Measurements from ENCODE around the gene PDE8A.
"Not testable (repeated sequence)": the region's sequence is repeated elsewhere in the genome, so short reads cannot be mapped to it uniquely, and the experiment has no call there.

The PDE8A gene

DNA sequence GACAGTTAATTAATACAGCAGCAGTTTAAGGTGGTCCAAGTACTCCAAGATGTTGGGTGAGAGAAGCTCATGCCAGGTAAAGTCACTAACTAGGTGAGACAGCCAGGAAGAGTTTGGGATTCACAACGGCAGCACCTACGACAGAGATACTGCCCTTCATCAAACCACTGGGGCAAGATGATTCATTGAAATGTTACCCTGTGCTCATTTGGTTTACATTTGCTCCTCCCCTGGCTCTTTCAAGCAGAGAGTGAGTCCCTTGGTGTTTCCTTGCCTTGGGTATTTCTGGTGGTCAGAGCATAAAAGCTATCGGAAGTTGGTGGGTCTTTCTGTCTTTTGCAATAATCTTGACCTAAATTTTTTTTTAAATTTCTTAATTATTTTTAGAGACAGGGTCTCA is 19.9 kb upstream of the PDE8A start:
- no peak for DNase-seq

GRCh38 chr15:84962955-84963354 is 18.7 kb upstream of the PDE8A start:
- no peak for DNase-seq

DNA sequence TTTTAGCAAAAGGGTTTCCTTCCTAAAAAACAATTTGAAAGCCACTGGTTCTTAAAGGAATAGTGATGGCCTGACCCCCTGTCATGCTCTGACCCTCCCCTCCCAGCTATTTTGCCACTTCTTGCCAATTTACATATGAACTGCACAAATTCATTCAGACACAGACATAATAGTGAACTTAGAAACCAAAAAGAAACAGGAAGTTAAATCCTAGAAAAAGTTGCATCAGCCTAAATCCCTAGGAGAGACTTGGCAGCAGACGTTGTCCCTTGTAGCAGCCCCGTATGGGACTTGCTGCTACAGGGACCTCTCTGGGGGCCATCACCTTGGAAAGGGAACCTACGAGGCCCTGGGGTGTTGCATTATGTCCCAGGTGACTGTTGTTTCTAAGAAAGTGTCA is 14.3 kb upstream of the PDE8A start:
- DNase-seq: no peak

DNA sequence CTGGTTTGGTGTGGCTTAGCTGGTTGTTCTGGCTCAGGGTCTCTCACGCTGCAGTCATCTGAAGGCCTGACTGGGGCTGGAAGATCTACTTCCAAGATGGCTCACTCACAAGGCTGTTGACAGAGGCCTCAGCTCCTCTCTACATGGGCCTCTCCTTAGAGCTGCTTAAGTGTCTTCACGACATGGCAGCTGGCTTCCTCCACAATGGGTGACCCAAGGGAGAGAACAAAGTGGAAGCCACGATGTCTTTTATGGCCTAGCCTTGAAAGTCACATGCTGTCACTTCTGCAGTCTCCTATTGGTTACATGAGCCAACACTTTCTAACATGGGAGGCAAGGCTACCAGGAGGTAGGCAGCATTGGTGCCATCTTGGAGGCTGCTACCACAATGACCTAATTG is 13.4 kb upstream of the PDE8A start:
- no peak for DNase-seq

- DNase-seq: no peak
Observed at GRCh38 chr15:84969257-84969656, 12.4 kb upstream of the PDE8A start.

GRCh38 chr15:84970843-84971242 is 10.8 kb upstream of the PDE8A start:
- DNase-seq: no peak

GRCh38 chr15:84973492-84974460 is 7.9 kb upstream of the PDE8A start:
- DNase-seq: no peak

DNA sequence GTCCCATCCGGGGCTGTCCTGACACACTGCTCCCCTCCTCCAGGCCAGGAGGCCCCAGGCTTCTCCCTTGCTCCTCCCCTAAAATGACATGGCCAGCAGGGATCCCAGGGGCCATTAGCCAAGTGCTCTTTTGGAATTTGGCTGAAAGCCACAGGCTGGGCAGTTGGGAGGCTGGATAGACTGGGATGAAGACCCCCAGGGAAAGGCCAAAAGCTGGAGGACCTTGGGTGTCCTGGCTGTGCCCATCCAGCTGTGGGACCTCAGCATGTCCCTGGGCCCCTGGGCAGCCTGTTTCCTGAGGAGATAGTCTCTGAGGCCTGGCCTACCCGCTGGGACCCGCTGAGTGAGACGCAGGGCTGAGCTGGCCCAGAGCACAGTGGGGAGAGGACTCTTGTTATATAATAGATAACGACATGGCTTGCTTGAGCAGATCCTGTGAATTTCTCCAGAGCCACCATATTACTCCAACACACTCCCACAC is 5.7 kb upstream of the PDE8A start:
- DNase-seq: no peak

GRCh38 chr15:84976746-84977345 is 4.8 kb upstream of the PDE8A start:
- DNase-seq: no peak

DNA sequence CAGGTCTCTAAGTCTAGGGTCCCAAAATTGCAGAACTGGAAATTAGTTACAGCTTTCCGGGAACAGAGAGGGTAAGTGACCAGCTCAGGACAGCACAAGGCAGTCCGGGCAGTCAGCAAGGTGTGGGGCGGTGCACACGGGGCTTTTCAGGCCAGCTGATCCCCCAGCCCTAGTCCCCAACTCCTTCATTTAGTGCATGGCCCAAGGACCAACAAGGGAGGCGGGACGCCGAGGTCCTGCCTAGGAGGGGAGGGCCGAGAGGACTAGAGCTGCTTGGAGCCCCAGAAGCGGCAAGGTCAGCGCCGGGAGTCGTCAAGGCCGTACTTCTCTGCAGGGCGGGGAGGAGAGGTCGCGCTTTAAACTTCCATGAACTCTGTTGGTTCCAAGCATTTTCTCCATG is 2.0 kb upstream of the PDE8A start:
- no peak for DNase-seq

GRCh38 chr15:84980196-84981053 is 1.2 kb upstream of the PDE8A start:
- peak; percentile 89 for DNase-seq

- peak; percentile 95 for DNase-seq
Observed at GRCh38 chr15:84981054-84981710, 474 bp upstream of the PDE8A start.

- DNase-seq: peak; percentile 60
Observed at GRCh38 chr15:84982301-84982920, 755 bp downstream of the PDE8A start.

GRCh38 chr15:84983294-84983693 is 1.6 kb downstream of the PDE8A start:
- no peak for DNase-seq

DNA sequence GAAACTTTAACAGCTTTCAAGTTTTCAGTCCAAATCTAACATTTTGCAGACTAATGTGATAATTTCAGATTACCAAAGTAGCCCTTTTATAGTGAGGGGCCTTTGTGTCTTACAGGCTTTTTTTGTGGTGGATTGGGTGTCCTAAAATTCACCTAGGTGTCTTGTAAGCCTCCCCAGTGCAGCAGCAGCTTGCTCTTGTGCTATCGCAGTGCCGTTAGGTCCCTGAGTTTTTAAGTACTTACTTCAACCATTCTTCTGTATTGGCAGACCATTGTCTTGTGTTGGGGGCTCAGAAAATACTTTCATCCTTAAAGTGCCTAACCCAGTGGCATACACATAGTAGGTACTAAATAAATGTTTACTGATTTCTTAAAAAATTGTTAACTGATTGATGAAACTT is 2.1 kb downstream of the PDE8A start:
- no peak for DNase-seq

- DNase-seq: no peak
Observed at GRCh38 chr15:84985158-84985557, 3.5 kb downstream of the PDE8A start.

DNA sequence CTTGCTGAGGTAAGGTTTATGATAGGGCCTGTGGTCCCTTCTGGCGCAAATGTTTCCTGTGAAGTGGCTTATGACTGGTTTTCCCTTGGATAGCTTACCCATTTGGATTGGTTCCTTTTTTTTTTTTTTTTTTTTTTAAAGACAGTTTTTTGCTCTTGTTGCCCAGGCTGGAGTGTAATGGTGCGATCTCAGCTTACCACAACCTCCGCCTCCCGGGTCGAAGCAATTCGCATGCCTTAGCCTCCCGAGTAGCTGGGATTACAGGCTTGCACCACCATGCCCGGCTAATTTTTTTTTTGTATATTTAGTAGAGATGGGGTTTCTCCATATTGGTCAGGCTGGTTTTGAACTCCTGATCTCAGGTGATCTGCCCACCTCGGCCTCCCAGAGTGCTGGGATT is 5.7 kb downstream of the PDE8A start:
- DNase-seq: not testable (repeated sequence)

- no peak for DNase-seq
Observed at GRCh38 chr15:84987949-84988624, 6.4 kb downstream of the PDE8A start.

GRCh38 chr15:84988909-84989644 is 7.4 kb downstream of the PDE8A start:
- no peak for DNase-seq

DNA sequence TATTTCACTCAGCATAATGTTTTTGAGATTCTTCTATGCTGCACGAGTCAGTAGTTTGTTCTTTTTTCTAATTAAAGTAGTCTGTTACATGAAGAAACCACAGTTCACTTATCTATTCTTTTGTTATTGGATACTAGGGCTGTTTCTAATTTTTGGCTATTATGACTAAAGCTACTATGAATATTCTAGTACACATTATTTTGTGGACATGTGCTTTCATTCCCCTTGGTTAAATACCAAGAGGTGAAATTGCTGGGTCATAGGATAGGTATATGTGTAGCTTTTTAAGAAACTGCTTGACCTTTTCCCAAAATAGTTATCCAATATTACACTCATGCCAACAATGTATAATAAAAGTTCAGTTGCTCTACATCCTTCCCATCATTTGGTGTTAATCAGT is 8.9 kb downstream of the PDE8A start:
- no peak for DNase-seq

Measured in CD4-positive, alpha-beta T cell treated with Interleukin-17A for 4 hours (primary cell).